HepG2 (cell line): ENCODE results near the gene TTLL13. TPM values are rescaled to one million over a fixed set of nuclear protein-coding genes. Genes with fewer than 3 reads are reported as not detected.

ENCODE experiments used
- ATAC-seq: fragments of 200-7000 bp; cut with Tn5 transposase; 3 replicates; pipeline ENCODE4 v1.9.1; 2020; ENCODE audit warnings: mild to moderate bottlenecking, moderate library complexity
- BruUV-seq: library from RNA; stranded (reverse); fragments of 400-500 nt; replicated peaks from 2 replicates; lab custom pipeline; 2021; lab: Mats Ljungman, UMichigan
- CTCF ChIA-PET: fragments of 300-600 bp; formaldehyde crosslinking; extraction: SDS; loops from one replicate; lab custom pipeline; 2021; ENCODE audit warnings: low total read pairs, inconsistent platforms, low intra/inter-chr PET ratio; lab: Yijun Ruan, JAX
- POLR2A ChIA-PET: fragments of 350-600 bp; sonication (Branson Sonifier 250); formaldehyde crosslinking; loops from one replicate; lab custom pipeline; 2020; ENCODE audit warnings: antibody characterized with exemption, inconsistent platforms; lab: Yijun Ruan, JAX
- DNase-seq: peaks from one replicate; pipeline ENCODE4 v3.0.0-alpha.2; 2015; ENCODE audit warnings: low spot score
- FAIRE-seq: peaks from 3 replicates; lab custom pipeline; 2011; peaks lifted over from hg19 to GRCh38; lab: Jason Lieb, UNC
- H2AFZ ChIP-seq: one replicate; pipeline ENCODE4 v1.6.1; 2011; ENCODE audit warnings: low read length, inconsistent platforms
- H3K27ac ChIP-seq: fragments of 300-600 bp; 3 replicates; pipeline ENCODE4 v1.8.0; 2011; ENCODE audit warnings: mixed run types, mild to moderate bottlenecking, mixed read lengths, low read length, inconsistent platforms; ENCODE audit not compliant: insufficient read depth; ENCODE audit errors: extremely low read length
- H3K27me3 ChIP-seq, 2 experiments: fragments of 200-600 bp in 1 of 2; 2 replicates in 1 of 2; 3 replicates in 1 of 2; pipeline versions ENCODE4 v1.6.0 to v1.8.0; 2011; ENCODE audit warnings: low read length in 2 of 2, mild to moderate bottlenecking in 2 of 2, moderate library complexity in 2 of 2, inconsistent platforms in 1 of 2; ENCODE audit not compliant: insufficient read depth in 2 of 2, control insufficient read depth in 1 of 2
- H3K36me3 ChIP-seq, 2 experiments: fragments of 200-600 bp in 1 of 2; replicated peaks in 1 of 2; 2 replicates in 1 of 2; 3 replicates in 1 of 2; pipeline versions ENCODE4 v1.5.1 to v1.8.0; 2011; ENCODE audit warnings: low read length in 2 of 2, inconsistent platforms in 1 of 2; ENCODE audit not compliant: insufficient read depth in 2 of 2, control insufficient read depth in 1 of 2
- H3K4me1 ChIP-seq: 2 replicates; pipeline ENCODE4 v1.5.1; 2012; ENCODE audit warnings: low read length, inconsistent platforms; ENCODE audit not compliant: insufficient read depth
- H3K4me2 ChIP-seq: 2 replicates; pipeline ENCODE4 v1.6.0; 2011; ENCODE audit warnings: low read depth, low read length, inconsistent platforms
- H3K4me3 ChIP-seq, 3 experiments: fragments of 200-600 bp in 1 of 3; sonication (generic), shearing (Covaris generic) in 1 of 3; replicated peaks in 1 of 3; 2 replicates each; pipeline ENCODE4 v1.5.1; 2011 to 2016; ENCODE audit warnings: low read length in 3 of 3, inconsistent platforms in 2 of 3, low read depth in 2 of 3, mild to moderate bottlenecking in 2 of 3, control low read depth in 1 of 3, mixed read lengths in 1 of 3; ENCODE audit not compliant: insufficient read depth in 1 of 3
- H3K79me2 ChIP-seq: one replicate; pipeline ENCODE4 v1.6.1; 2011; ENCODE audit warnings: low read length, inconsistent platforms; ENCODE audit not compliant: insufficient read depth
- H3K9ac ChIP-seq: 2 replicates; pipeline ENCODE4 v1.6.0; 2011; ENCODE audit warnings: mild to moderate bottlenecking, low read depth, low read length, inconsistent platforms; ENCODE audit not compliant: insufficient read depth
- H3K9me3 ChIP-seq: 2 replicates; pipeline ENCODE4 v1.5.1; 2012; ENCODE audit warnings: mild to moderate bottlenecking, low read length
- H4K20me1 ChIP-seq: 2 replicates; pipeline ENCODE4 v1.6.0; 2011; ENCODE audit warnings: inconsistent platforms, mild to moderate bottlenecking, low read length, moderate library complexity; ENCODE audit not compliant: insufficient read depth
- ESRRA ChIP-seq: sonication (generic); formaldehyde crosslinking; IDR thresholded peaks from 2 replicates; pipeline ENCODE4 v1.5.1; 2020; ENCODE audit warnings: mild to moderate bottlenecking, low read depth, missing genetic modification reagents
- GTF3A ChIP-seq: sonication (generic); formaldehyde crosslinking; conservative IDR thresholded peaks from 2 replicates; pipeline ENCODE4 v1.4.0; 2020; ENCODE audit warnings: mild to moderate bottlenecking, missing genetic modification reagents
- MEIS2 ChIP-seq: sonication (generic); formaldehyde crosslinking; IDR thresholded peaks from 2 replicates; pipeline ENCODE4 v1.9.0; 2021; ENCODE audit warnings: mild to moderate bottlenecking, missing genetic modification reagents
- MIXL1 ChIP-seq: IDR thresholded peaks from 2 replicates; pipeline ENCODE4 v1.6.1; 2016
- NBN ChIP-seq: fragments of 450-650 bp; conservative IDR thresholded peaks from 2 replicates; pipeline ENCODE4 v1.6.1; 2017
- NKX3-1 ChIP-seq: sonication (generic); formaldehyde crosslinking; IDR thresholded peaks from 2 replicates; pipeline ENCODE4 v1.5.0; 2020; ENCODE audit warnings: missing genetic modification reagents
- NR1H2 ChIP-seq: sonication (generic); formaldehyde crosslinking; IDR thresholded peaks from 2 replicates; pipeline ENCODE4 v1.8.1; 2022; ENCODE audit warnings: low read depth, missing genetic modification reagents, borderline replicate concordance
- NR2F1 ChIP-seq, 2 experiments: fragments of 450-650 bp in 1 of 2; formaldehyde crosslinking in 1 of 2; IDR thresholded peaks; 2 replicates each; pipeline versions ENCODE4 v1.5.0 to v1.6.1; 2016 to 2020; ENCODE audit warnings: mild to moderate bottlenecking in 1 of 2, missing compliant biosample characterization in 1 of 2, missing genetic modification reagents in 1 of 2, moderate library complexity in 1 of 2
- PPARG ChIP-seq: conservative IDR thresholded peaks from 2 replicates; pipeline ENCODE4 v1.6.1; 2016; ENCODE audit warnings: missing biosample characterization, missing genetic modification reagents
- SP1 ChIP-seq, 2 experiments: fragments of 450-650 bp in 1 of 2; sonication (generic) in 1 of 2; formaldehyde crosslinking in 1 of 2; IDR thresholded peaks; 2 replicates each; pipeline versions ENCODE4 v1.4.0 to v1.6.1; 2016 to 2020; ENCODE audit warnings: missing genetic modification reagents in 1 of 2
- ZBTB20 ChIP-seq: sonication (generic); formaldehyde crosslinking; IDR thresholded peaks from 2 replicates; pipeline ENCODE4 v1.8.1; 2023; ENCODE audit warnings: missing genetic modification reagents, low read depth, mild to moderate bottlenecking, borderline replicate concordance
- ZFX ChIP-seq: sonication (generic); formaldehyde crosslinking; IDR thresholded peaks from 2 replicates; pipeline ENCODE4 v1.4.0; 2020; ENCODE audit warnings: mild to moderate bottlenecking, low read depth, missing genetic modification reagents, moderate library complexity
- ZNF205 ChIP-seq: IDR thresholded peaks from 2 replicates; pipeline ENCODE4 v1.6.1; 2018; ENCODE audit warnings: missing biosample characterization, missing genetic modification reagents
- ZNF33B ChIP-seq: sonication (generic); formaldehyde crosslinking; IDR thresholded peaks from 2 replicates; pipeline ENCODE4 v1.5.1; 2020; ENCODE audit warnings: mild to moderate bottlenecking, missing genetic modification reagents
- ZNF550 ChIP-seq: sonication (generic); formaldehyde crosslinking; IDR thresholded peaks from 2 replicates; pipeline ENCODE4 v1.4.0; 2020; ENCODE audit warnings: mild to moderate bottlenecking, missing genetic modification reagents, borderline replicate concordance
- ZNF564 ChIP-seq: sonication (generic); formaldehyde crosslinking; IDR thresholded peaks from 2 replicates; pipeline ENCODE4 v1.8.1; 2023; ENCODE audit warnings: mild to moderate bottlenecking, missing genetic modification reagents
- ZNF768 ChIP-seq: sonication (generic); formaldehyde crosslinking; IDR thresholded peaks from 2 replicates; pipeline ENCODE4 v1.4.0; 2020; ENCODE audit warnings: missing genetic modification reagents
- WGBS: methylation state at CpG from one replicate; pipeline ENCODE4 v1.1.6; 2017; ENCODE audit warnings: low lambda C conversion rate; 5-methylcytosine and 5-hydroxymethylcytosine counted together
- in situ Hi-C: cut with HindIII; loops from 2 replicates; pipeline ENCODE4 v1.10.0; 2017; ENCODE audit warnings: low pct_unique_long_range_greater_than_20kb; ENCODE audit not compliant: extremely low pct_ligation_motif_present
- intact Hi-C: fragments of 100-400 bp; cut with micrococcal nuclease; formaldehyde crosslinking; loops from one replicate; pipeline ENCODE4 v1.10.0; 2022; ENCODE audit not compliant: unreplicated experiment
- polyA plus RNA-seq, 8 experiments: library from polyadenylated mRNA; depleted of rRNA in 3 of 8; stranded (reverse) in 7 of 8; unstranded in 1 of 8; fragments of >200 nt; fragmentation: Illumina TruSeq in 4 of 8; extraction: Trizol in 4 of 8; gene quantifications; 2 replicates each; pipeline versions ENCODE4 v1.2.1 to v1.2.3, GENCODE V29; 2011 to 2016; ENCODE audit warnings: low read depth in 4 of 8, missing spikeins in 1 of 8, mixed read lengths in 1 of 8; ENCODE audit not compliant: insufficient read depth in 1 of 8
- total RNA-seq, 5 experiments: library from RNA; depleted of rRNA; stranded (reverse); fragments of >200 nt; fragmentation: Illumina TruSeq; extraction: Trizol; gene quantifications; 2 replicates each; pipeline ENCODE4 v1.2.3, GENCODE V29; 2016; ENCODE audit warnings: low read depth in 1 of 5
- TF ChIP-seq, protein P1 (sequence below): sonication (generic); formaldehyde crosslinking; IDR thresholded peaks from 2 replicates; pipeline ENCODE4 v1.9.0; 2022; ENCODE audit warnings: missing genetic modification reagents, mild to moderate bottlenecking, borderline replicate concordance
- TF ChIP-seq, protein P2 (sequence below): sonication (generic); formaldehyde crosslinking; IDR thresholded peaks from 2 replicates; pipeline ENCODE4 v1.4.0; 2020; ENCODE audit warnings: missing genetic modification reagents

The TTLL13 gene
- total and polyA plus RNA-seq, 2 of the 13 experiments (the other 11 are each of a cell fraction or from before 2014, with no cell fraction given) = 0.07 to 0.29 TPM

DNA sequence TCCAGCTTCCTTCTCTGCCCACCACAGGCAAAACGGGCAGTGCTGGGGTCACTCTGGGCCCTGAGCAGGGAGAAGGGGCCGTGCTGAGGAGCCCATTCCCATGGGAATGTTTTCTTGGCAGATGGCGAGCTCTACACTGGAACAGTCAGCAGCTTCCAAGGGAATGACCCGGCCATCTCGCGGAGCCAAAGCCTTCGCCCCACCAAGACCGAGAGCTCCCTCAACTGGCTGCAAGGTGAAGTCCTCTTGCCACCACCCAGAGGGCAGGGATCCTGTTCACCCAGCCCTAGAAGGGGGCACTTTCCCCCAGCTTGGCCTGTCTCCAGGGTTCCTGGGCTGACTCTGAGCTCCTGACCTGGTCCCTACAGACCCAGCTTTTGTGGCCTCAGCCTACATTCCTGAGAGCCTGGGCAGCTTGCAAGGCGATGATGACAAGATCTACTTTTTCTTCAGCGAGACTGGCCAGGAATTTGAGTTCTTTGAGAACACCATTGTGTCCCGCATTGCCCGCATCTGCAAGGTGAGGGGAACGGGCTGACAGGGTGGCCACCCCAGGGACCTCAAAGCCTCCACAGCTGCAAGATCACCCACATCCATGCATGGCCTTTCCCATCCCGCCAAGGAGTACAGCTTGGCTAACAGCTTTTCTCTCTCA lies 28.0 kb upstream of the TTLL13 start (continued):
- TF ChIP-seq, protein P1, sequence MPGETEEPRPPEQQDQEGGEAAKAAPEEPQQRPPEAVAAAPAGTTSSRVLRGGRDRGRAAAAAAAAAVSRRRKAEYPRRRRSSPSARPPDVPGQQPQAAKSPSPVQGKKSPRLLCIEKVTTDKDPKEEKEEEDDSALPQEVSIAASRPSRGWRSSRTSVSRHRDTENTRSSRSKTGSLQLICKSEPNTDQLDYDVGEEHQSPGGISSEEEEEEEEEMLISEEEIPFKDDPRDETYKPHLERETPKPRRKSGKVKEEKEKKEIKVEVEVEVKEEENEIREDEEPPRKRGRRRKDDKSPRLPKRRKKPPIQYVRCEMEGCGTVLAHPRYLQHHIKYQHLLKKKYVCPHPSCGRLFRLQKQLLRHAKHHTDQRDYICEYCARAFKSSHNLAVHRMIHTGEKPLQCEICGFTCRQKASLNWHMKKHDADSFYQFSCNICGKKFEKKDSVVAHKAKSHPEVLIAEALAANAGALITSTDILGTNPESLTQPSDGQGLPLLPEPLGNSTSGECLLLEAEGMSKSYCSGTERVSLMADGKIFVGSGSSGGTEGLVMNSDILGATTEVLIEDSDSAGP (CRISPR knock-in tag) = peak; percentile 59; the same call in 1 of the 2 replicates
- peak; percentile 9; the same call in 1 of the 2 replicates for TF ChIP-seq ZFX (CRISPR knock-in tag)
- no peak for TF ChIP-seq MIXL1 (CRISPR knock-in tag)
- TF ChIP-seq ZNF550 = no peak
- TF ChIP-seq ZBTB20 = peak; percentile 54; the same call in 1 of the 2 replicates
- 0 out of 2 replicates have a peak, but pooled peaks have one; percentile 40 for TF ChIP-seq ZNF205
- 0 out of 2 replicates have a peak, but pooled peaks have one; percentile 25 for TF ChIP-seq GTF3A (CRISPR knock-in tag)

DNA sequence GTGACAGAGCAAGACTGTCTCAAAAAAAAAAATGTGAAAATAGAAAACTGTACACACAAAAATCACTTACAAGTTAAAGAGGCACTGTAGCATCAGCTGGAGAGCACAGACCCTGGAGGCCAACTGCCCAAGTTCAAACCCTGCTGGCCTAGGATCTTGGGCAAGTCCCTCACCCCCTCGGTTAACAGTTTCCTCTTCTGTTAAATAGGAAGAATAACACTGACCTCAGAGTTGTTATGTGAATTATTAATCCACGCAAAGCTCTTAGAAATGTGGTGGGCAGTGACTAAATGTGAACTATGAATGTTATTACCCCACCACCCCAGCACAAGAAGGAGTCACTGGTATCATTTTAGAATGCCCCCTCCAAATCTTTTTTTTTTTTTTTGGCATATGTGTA lies 26.8 kb upstream of the TTLL13 start:
- Histone ChIP-seq H4K20me1 (no peaks in the 10 kb centered on the region), H3K4me1 (no peaks in the 10 kb centered on the region), H3K4me3 (no peak overlapping the region), H3K27ac (no peak overlapping the region), H3K36me3 (peaks cover 13 to 37% of the 10 kb centered on the region in 2 experiments), H2AFZ (no peak overlapping the region), H3K9me3 (no peaks in the 10 kb centered on the region), H3K4me2 (no peak overlapping the region), H3K9ac (no peak overlapping the region), H3K79me2 (no peaks in the 10 kb centered on the region), H3K27me3 (no peaks in the 10 kb centered on the region)
- intact Hi-C loops = no loop called here
- in situ Hi-C loops = no loop called here
- ATAC-seq = no peak
- no peak for FAIRE-seq
- POLR2A ChIA-PET = no interaction called here
- BruUV-seq = no TSS peak
- no peak for DNase-seq
- WGBS = 94% methylated on average over 2 of the region's 2 CpGs
- CTCF ChIA-PET = no interaction called here
- TF ChIP-seq ZNF550 (no peak), PPARG (CRISPR knock-in tag) (no peak), NR1H2 (CRISPR knock-in tag) (no peak), ESRRA (CRISPR knock-in tag) (no peak), SP1 (IDR thresholded peaks at IDR 0.05) (no peak), SP1 (CRISPR knock-in tag; IDR thresholded peaks at IDR 0.05) (no peak), NKX3-1 (CRISPR knock-in tag) (no peak), ZNF768 (CRISPR knock-in tag) (no peak), ZNF564 (no peak), NR2F1 (CRISPR knock-in tag; IDR thresholded peaks at IDR 0.05) (no peak), ZNF33B (no peak), NBN (no peak), MEIS2 (CRISPR knock-in tag) (no peak)
- TF ChIP-seq, protein P2, sequence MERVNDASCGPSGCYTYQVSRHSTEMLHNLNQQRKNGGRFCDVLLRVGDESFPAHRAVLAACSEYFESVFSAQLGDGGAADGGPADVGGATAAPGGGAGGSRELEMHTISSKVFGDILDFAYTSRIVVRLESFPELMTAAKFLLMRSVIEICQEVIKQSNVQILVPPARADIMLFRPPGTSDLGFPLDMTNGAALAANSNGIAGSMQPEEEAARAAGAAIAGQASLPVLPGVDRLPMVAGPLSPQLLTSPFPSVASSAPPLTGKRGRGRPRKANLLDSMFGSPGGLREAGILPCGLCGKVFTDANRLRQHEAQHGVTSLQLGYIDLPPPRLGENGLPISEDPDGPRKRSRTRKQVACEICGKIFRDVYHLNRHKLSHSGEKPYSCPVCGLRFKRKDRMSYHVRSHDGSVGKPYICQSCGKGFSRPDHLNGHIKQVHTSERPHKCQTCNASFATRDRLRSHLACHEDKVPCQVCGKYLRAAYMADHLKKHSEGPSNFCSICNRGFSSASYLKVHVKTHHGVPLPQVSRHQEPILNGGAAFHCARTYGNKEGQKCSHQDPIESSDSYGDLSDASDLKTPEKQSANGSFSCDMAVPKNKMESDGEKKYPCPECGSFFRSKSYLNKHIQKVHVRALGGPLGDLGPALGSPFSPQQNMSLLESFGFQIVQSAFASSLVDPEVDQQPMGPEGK (CRISPR knock-in tag) = no peak
